Muscle of leg (tissue), 9 donors: ENCODE data around the gene ANOS1. TPM values are rescaled to one million over a fixed set of nuclear protein-coding genes. Genes with fewer than 3 reads are reported as not detected.

Experiments
- polyA plus RNA-seq, 8 donors: library from polyadenylated mRNA; unstranded; fragments of 120-200 nt; gene quantifications; one replicate each; pipeline versions ENCODE4 v1.2.1 to v1.2.3, GENCODE V29; 2013; ENCODE audit warnings: inconsistent platforms in 1 of 8, low replicate concordance in 1 of 8; ENCODE audit not compliant: insufficient read length in 8 of 8, insufficient read depth in 1 of 8
- total RNA-seq: library from RNA; stranded (reverse); fragments of 120-200 nt; gene quantifications from one replicate; pipeline ENCODE4 v1.2.4, GENCODE V29; 2013

The ANOS1 gene
- total and polyA plus RNA-seq, 9 donors = 16.7 to 44.1 (median 27.1) TPM

Other genes with a start within 250 kb of the ANOS1 start
- not detected for gene FAM9A, start 69.2 kb upstream of the ANOS1 start, total RNA-seq
- not detected for gene FAM9A, start 69.2 kb upstream of the ANOS1 start, polyA plus RNA-seq